Activated CD4-positive, alpha-beta T cell treated with anti-CD3 and anti-CD28 coated beads, Interleukin-2, amount 10 ng/mL, durations not matched to agents 24 days and 14 days (primary cell): ENCODE data around the gene UNC45B. TPM values are rescaled to one million over a fixed set of nuclear protein-coding genes. Genes with fewer than 3 reads are reported as not detected.
A peak's percentile ranks its signal among the peaks of the same experiment; 100 is the strongest.
"Not testable (repeated sequence)": the region's sequence is repeated elsewhere in the genome, so short reads cannot be mapped to it uniquely, and the experiment has no call there.

ENCODE experiments used
- DNase-seq: peaks from one replicate; pipeline ENCODE4 v3.0.0; 2022
- H3K27ac Mint-ChIP-seq: one replicate; pipeline ENCODE4 v1.8.0; 2022; ENCODE audit warnings: mild to moderate bottlenecking, mixed read lengths
- H3K27me3 Mint-ChIP-seq: one replicate; pipeline ENCODE4 v1.8.0; 2022; ENCODE audit warnings: mixed read lengths
- H3K36me3 Mint-ChIP-seq: one replicate; pipeline ENCODE4 v1.8.0; 2022; ENCODE audit warnings: low read depth, mild to moderate bottlenecking, mixed read lengths
- H3K4me1 Mint-ChIP-seq: one replicate; pipeline ENCODE4 v1.8.0; 2021; ENCODE audit warnings: mixed read lengths
- H3K4me3 Mint-ChIP-seq: one replicate; pipeline ENCODE4 v1.8.0; 2022; ENCODE audit warnings: mild to moderate bottlenecking, moderate library complexity, mixed read lengths
- H3K9me3 Mint-ChIP-seq: one replicate; pipeline ENCODE4 v1.8.0; 2021; ENCODE audit warnings: mixed read lengths
- intact Hi-C: fragments of 100-400 bp; cut with micrococcal nuclease; formaldehyde crosslinking; loops from one replicate; pipeline ENCODE4 v1.15.1; 2023
- total RNA-seq: library from RNA; stranded (reverse); gene quantifications from 2 replicates; pipeline ENCODE4 v1.2.3, GENCODE V29; 2022

UNC45B gene, protein sequence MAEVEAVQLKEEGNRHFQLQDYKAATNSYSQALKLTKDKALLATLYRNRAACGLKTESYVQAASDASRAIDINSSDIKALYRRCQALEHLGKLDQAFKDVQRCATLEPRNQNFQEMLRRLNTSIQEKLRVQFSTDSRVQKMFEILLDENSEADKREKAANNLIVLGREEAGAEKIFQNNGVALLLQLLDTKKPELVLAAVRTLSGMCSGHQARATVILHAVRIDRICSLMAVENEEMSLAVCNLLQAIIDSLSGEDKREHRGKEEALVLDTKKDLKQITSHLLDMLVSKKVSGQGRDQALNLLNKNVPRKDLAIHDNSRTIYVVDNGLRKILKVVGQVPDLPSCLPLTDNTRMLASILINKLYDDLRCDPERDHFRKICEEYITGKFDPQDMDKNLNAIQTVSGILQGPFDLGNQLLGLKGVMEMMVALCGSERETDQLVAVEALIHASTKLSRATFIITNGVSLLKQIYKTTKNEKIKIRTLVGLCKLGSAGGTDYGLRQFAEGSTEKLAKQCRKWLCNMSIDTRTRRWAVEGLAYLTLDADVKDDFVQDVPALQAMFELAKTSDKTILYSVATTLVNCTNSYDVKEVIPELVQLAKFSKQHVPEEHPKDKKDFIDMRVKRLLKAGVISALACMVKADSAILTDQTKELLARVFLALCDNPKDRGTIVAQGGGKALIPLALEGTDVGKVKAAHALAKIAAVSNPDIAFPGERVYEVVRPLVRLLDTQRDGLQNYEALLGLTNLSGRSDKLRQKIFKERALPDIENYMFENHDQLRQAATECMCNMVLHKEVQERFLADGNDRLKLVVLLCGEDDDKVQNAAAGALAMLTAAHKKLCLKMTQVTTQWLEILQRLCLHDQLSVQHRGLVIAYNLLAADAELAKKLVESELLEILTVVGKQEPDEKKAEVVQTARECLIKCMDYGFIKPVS
- not detected in 2 replicates for total RNA-seq

GRCh38 chr17:35147375-35147905, at the start of gene UNC45B:
UNC45B (plus strand) TSS chr17:35147817; CDS start chr17:35148264, 447 bp downstream.
- intact Hi-C loops = loop anchor here (10.0 kb wide), 1 partner anchor 597 kb away; no protein-coding TSS in a partner anchor
- H3K36me3 Mint-ChIP-seq = no peaks in the 10 kb centered on the region

DNA sequence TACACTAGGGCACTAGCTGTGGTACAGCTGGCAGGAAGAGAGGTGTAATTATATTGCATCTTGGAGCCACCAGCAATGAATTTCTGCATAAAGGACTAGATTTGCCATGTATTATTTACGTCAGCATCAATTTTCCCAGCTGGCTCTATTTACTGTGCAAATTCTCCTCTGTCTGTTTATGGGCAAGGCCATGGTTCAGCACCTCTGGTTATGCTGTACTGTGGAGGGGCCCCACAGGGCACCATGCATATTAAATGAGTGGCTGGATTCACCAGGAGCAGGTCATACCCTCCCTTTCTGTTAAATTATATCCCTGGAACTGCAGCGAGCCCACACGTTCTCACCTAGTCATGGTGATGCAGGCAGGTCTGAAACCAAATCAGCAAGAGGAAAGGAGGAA, 47.7 kb upstream of the UNC45B start:
- no peak for DNase-seq
- Mint-ChIP-seq H3K27me3 (no peaks in the 10 kb centered on the region), H3K4me1 (peaks cover 6% of the 10 kb centered on the region), H3K27ac (no peak overlapping the region), H3K36me3 (peaks cover 36% of the 10 kb centered on the region), H3K4me3 (no peak overlapping the region), H3K9me3 (no peaks in the 10 kb centered on the region)
- intact Hi-C loops = no loop called here

More at GRCh38 chr17:35147375-35147905, at the start of gene UNC45B:
- H3K4me3 Mint-ChIP-seq = no peak within 1 kb of the TSS
- no peaks in the 10 kb centered on the region for H3K9me3 Mint-ChIP-seq
- no peak for DNase-seq
- H3K27me3 Mint-ChIP-seq = peaks cover 4% of the 10 kb centered on the region
- no peak within 1 kb of the TSS for H3K27ac Mint-ChIP-seq
- H3K4me1 Mint-ChIP-seq = peaks cover 7% of the 10 kb centered on the region

- Mint-ChIP-seq H3K4me3 (no peak overlapping the region), H3K36me3 (peaks cover 44% of the 10 kb centered on the region), H3K27ac (no peak overlapping the region), H3K9me3 (no peaks in the 10 kb centered on the region), H3K4me1 (peaks cover 4% of the 10 kb centered on the region), H3K27me3 (no peaks in the 10 kb centered on the region)
- intact Hi-C loops = no loop called here
- no peak for DNase-seq
Measured at GRCh38 chr17:35101036-35101435, 46.6 kb upstream of the UNC45B start.

DNA sequence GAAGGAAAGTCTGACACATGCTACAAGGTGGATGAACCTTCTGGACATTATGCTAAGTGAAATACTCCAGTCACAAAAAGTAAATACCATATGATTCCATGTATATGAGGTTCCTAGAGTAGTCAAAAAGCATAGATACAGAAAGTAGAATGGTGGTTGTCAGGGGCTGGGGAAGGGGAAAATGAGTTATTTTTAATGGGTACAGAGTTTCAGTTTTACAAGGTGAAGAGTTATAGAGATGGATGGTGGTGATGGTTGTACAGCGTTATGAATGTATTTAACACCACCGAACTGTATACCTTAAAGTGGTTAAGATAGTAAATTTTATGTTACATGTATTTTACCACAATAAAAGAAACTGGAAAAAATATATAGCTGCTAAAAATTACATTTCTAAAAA, 45.9 kb upstream of the UNC45B start:
- Mint-ChIP-seq H3K9me3 (no peaks in the 10 kb centered on the region), H3K36me3 (peaks cover 51% of the 10 kb centered on the region), H3K4me3 (no peak overlapping the region), H3K27ac (no peak overlapping the region), H3K27me3 (no peaks in the 10 kb centered on the region), H3K4me1 (peaks cover 4% of the 10 kb centered on the region)
- intact Hi-C loops = no loop called here
- DNase-seq = no peak

GRCh38 chr17:35103271-35103670, 44.3 kb upstream of the UNC45B start:
- Mint-ChIP-seq H3K27me3 (no peaks in the 10 kb centered on the region), H3K9me3 (no peaks in the 10 kb centered on the region), H3K4me1 (peaks cover 2% of the 10 kb centered on the region), H3K27ac (no peak overlapping the region), H3K4me3 (no peak overlapping the region), H3K36me3 (peaks cover 51% of the 10 kb centered on the region)
- no peak for DNase-seq
- intact Hi-C loops = no loop called here

GRCh38 chr17:35104844-35105450, 42.7 kb upstream of the UNC45B start:
- H3K27ac Mint-ChIP-seq = no peak overlapping the region
- peaks cover 4% of the 10 kb centered on the region for H3K4me1 Mint-ChIP-seq
- DNase-seq = no peak
- intact Hi-C loops = no loop called here
- no peak overlapping the region for H3K4me3 Mint-ChIP-seq
- no peaks in the 10 kb centered on the region for H3K27me3 Mint-ChIP-seq
- H3K9me3 Mint-ChIP-seq = no peaks in the 10 kb centered on the region
- peaks cover 43% of the 10 kb centered on the region for H3K36me3 Mint-ChIP-seq

DNA sequence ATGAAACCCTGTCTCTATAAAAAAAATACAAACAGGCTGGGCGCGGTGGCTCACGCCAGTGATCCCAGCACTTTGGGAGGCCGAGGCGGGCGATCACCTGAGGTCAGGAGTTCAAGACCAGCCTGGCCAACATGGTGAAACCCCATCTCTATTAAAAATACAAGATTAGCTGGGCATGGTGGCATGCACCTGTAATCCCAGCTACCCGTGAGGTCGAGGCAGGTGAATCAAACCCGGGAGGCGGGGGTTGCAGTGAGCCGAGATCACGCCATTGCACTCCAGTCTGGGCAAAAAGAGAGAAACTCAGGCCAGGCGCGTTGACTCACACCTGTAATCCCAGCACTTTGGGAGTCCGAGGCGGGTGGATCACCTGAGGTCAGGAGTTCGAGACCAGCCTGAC, 36.8 kb upstream of the UNC45B start:
- H3K9me3 Mint-ChIP-seq, H3K27ac Mint-ChIP-seq, intact Hi-C loops, H3K4me3 Mint-ChIP-seq, H3K27me3 Mint-ChIP-seq, DNase-seq: not testable (repeated sequence)
- peaks cover 11% of the 10 kb centered on the region for H3K4me1 Mint-ChIP-seq
- H3K36me3 Mint-ChIP-seq = peaks cover 28% of the 10 kb centered on the region

DNA sequence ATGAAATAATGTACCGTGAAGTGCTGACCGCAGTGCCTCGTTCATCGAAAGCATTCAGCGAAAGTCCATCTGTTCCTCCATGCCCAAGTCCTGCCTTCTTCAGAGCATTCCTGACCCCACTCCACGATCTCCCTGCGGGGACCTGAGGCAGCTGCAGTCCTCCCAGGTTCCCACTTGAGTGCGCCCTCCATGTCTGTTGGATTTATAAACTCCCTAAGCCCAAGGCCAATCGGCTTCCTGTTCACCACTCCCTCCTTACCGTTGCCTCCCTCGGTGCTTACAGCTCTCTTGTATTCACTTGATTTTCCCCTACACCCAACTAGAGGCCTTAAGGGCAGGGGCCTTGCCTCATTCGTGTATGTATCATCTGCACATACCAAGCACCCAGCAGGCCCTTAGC, 30.8 kb upstream of the UNC45B start:
- H3K27ac Mint-ChIP-seq = peak overlapping the region; percentile 64
- intact Hi-C loops = loop anchor here (5.0 kb wide), 1 partner anchor 575 kb away; no protein-coding TSS in a partner anchor
- peaks cover 41% of the 10 kb centered on the region for H3K4me1 Mint-ChIP-seq
- no peaks in the 10 kb centered on the region for H3K27me3 Mint-ChIP-seq
- no peak for DNase-seq
- H3K36me3 Mint-ChIP-seq = peaks cover 28% of the 10 kb centered on the region
- no peaks in the 10 kb centered on the region for H3K9me3 Mint-ChIP-seq
- H3K4me3 Mint-ChIP-seq = no peak overlapping the region

DNA sequence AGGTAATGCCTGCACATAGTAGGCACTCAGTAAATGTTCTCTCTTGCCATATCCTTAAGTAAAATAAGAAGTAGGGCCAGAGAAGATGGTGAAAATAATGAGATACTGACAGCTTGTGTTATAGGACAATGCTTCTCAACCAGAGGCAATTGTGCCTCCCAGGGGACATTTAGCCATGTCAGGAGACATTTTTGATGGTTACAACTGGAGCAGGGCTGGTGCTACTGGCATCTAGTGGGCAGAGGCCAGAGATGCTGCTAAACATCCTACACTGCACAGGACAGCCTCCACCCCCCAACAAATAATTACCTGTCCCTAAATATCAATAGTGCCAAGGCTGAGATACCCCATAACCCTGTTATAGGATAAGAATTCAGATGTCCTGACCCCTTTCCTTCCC, 29.6 kb upstream of the UNC45B start:
- Mint-ChIP-seq H3K9me3 (no peaks in the 10 kb centered on the region), H3K4me3 (peak overlapping the region; percentile 94), H3K36me3 (peaks cover 24% of the 10 kb centered on the region), H3K27ac (peak overlapping the region; percentile 67), H3K27me3 (no peaks in the 10 kb centered on the region), H3K4me1 (peaks cover 38% of the 10 kb centered on the region)
- peak; percentile 78 for DNase-seq
- intact Hi-C loops = loop anchor here (2.0 to 5.0 kb wide), 2 partner anchors 576 to 697 kb away; no protein-coding TSS in a partner anchor

DNA sequence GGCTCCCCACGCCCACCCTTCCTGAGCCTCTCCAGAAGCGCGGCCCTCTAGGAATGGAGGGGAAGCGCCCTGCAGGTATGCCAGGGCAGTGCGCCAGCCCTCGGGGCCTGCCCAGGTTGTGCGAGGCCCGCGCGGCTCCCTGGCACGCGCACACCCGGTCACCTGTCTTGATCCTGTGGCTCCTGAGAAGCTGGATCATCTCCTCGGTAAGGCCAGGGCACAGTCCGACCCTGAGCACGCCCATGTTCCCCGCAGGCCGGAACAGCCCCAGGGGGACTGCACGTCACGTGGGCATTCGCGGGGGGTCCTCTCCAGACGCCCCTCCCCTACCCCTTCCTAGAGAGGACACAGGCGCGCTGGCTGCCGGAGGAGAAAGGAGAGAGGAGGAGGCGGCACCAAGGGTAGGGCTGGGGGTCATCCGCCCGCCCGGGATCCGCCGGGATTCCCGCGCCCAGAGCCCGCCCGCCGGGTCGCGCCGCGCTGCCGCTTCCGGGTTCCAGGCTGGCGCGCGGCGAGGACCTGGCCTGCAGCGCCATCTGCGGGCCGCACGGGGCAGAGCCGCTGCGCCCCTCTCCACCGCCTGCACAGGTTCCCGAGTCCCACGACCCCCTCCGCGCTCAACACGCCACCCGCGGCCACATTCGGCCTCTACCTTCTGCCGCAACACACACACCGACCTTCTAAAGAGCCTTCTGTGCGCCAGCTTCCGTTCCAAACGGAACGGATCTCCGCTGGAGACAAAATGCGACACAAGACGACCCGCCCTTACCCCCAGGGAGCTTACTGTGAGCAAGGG, 28.0 kb upstream of the UNC45B start, which contains the start of gene RAD51D:
Gene RAD51D (minus strand): TSS at position 491 of the 796 bp plus-strand sequence. CDS start 247 bp downstream, at position 244.
- peaks cover 36% of the 10 kb centered on the region for H3K4me1 Mint-ChIP-seq
- H3K4me3 Mint-ChIP-seq = peak within 1 kb of the TSS; percentile 94
- H3K27me3 Mint-ChIP-seq = no peaks in the 10 kb centered on the region
- peak; percentile 94 for DNase-seq
- peak within 1 kb of the TSS; percentile 89 for H3K27ac Mint-ChIP-seq
- H3K9me3 Mint-ChIP-seq = no peaks in the 10 kb centered on the region
- H3K36me3 Mint-ChIP-seq = peaks cover 22% of the 10 kb centered on the region
- intact Hi-C loops = loop anchor here (1.0 to 5.0 kb wide), 8 partner anchors 30 to 699 kb away; partner anchors contain the start of genes CCT6B and ZNF830

DNA sequence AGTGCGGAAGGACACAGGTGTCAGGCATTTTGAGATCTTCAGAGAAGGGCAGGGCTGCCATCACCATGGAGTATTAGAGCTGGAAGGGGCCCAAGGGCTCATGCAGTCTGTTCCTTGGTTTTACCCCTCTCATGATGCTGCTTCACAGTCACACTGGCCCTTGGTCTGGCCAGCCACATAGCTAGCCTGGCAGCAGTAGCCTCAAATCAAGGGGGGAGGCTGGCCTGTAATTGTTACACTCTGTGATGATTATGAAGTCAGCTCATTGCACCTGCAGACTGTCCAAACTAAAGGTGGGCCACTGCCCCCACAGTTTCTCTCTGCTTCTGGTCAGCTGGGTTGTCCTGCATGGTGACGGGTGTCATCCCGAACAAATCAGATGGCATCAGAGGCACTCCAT, 26.3 kb upstream of the UNC45B start, which contains the start of gene FNDC8:
Gene FNDC8 (plus strand): TSS at position 301 of the 400 bp plus-strand sequence. CDS start 79 bp downstream, at position 380.
- H3K27ac Mint-ChIP-seq = no peak within 1 kb of the TSS
- H3K27me3 Mint-ChIP-seq = no peaks in the 10 kb centered on the region
- intact Hi-C loops = no loop called here
- H3K4me3 Mint-ChIP-seq = no peak within 1 kb of the TSS
- H3K9me3 Mint-ChIP-seq = no peaks in the 10 kb centered on the region
- peaks cover 11% of the 10 kb centered on the region for H3K36me3 Mint-ChIP-seq
- H3K4me1 Mint-ChIP-seq = peaks cover 28% of the 10 kb centered on the region
- no peak for DNase-seq

GRCh38 chr17:35127751-35128514, 19.7 kb upstream of the UNC45B start:
- peaks cover 21% of the 10 kb centered on the region for H3K36me3 Mint-ChIP-seq
- H3K9me3 Mint-ChIP-seq = no peaks in the 10 kb centered on the region
- no peaks in the 10 kb centered on the region for H3K27me3 Mint-ChIP-seq
- no peak for DNase-seq
- H3K4me1 Mint-ChIP-seq = no peaks in the 10 kb centered on the region
- intact Hi-C loops = no loop called here
- H3K27ac Mint-ChIP-seq = no peak overlapping the region
- H3K4me3 Mint-ChIP-seq = no peak overlapping the region
